B cell (primary cell): ENCODE data around the gene TIGD3. TPM values are rescaled to one million over a fixed set of nuclear protein-coding genes. Genes with fewer than 3 reads are reported as not detected.
A peak's percentile ranks its signal among the peaks of the same experiment; 100 is the strongest.

Source experiments
- ATAC-seq: fragments of 200-7000 bp; cut with Tn5 transposase; one replicate; pipeline ENCODE4 v1.10.0; 2021; ENCODE audit warnings: low read depth, mild to moderate bottlenecking, moderate number of reproducible peaks, moderate library complexity
- CTCF ChIA-PET: fragments of 350-600 bp; sonication (Branson Sonifier 250); formaldehyde crosslinking; loops from one replicate; lab custom pipeline; 2021; ENCODE audit warnings: antibody characterized with exemption, inconsistent platforms; lab: Charles Lee
- POLR2A ChIA-PET: fragments of 350-600 bp; sonication (Branson Sonifier 250); formaldehyde crosslinking; loops from one replicate; lab custom pipeline; 2021; ENCODE audit warnings: antibody characterized with exemption; lab: Charles Lee
- DNase-seq: peaks from one replicate; pipeline ENCODE4 v3.0.0; 2013
- H2AFZ ChIP-seq: 2 replicates; pipeline ENCODE4 v1.6.1; 2012; ENCODE audit warnings: mild to moderate bottlenecking, low read depth, low read length; ENCODE audit not compliant: insufficient read depth, poor library complexity, severe bottlenecking
- H3K27ac ChIP-seq, 2 donors: 1 replicate in 1 of 2; 2 replicates in 1 of 2; pipeline ENCODE4 v1.5.1; 2012 to 2013; ENCODE audit warnings: low read length in 2 of 2, mild to moderate bottlenecking in 2 of 2, moderate library complexity in 1 of 2
- H3K27me3 ChIP-seq, 4 experiments: fragments of 200-600 bp in 1 of 4; sonication (generic) in 1 of 4; replicated peaks in 1 of 4; 1 replicate in 2 of 4; 2 replicates in 2 of 4; pipeline versions ENCODE4 v1.6.1 to v1.7.0; 2013 to 2016; ENCODE audit warnings: low read length in 3 of 4, mild to moderate bottlenecking in 2 of 4, mixed read lengths in 1 of 4, moderate library complexity in 1 of 4; ENCODE audit not compliant: insufficient read depth in 4 of 4, control insufficient read depth in 3 of 4; ENCODE audit errors: control extremely low read depth in 1 of 4
- H3K36me3 ChIP-seq, 2 experiments: replicated peaks in 1 of 2; 1 replicate in 1 of 2; 2 replicates in 1 of 2; pipeline versions ENCODE4 v1.6.1 to v1.7.1; 2013; ENCODE audit warnings: low read length in 1 of 2; ENCODE audit not compliant: insufficient read depth in 2 of 2, control insufficient read depth in 1 of 2; ENCODE audit errors: control extremely low read depth in 1 of 2, extremely low read depth in 1 of 2
- H3K4me1 ChIP-seq, 2 donors: fragments of 200-600 bp in 1 of 2; sonication (generic) in 1 of 2; 1 replicate in 1 of 2; 2 replicates in 1 of 2; pipeline versions ENCODE4 v1.5.1 to v1.6.1; 2013 to 2017; ENCODE audit warnings: low read length in 2 of 2; ENCODE audit not compliant: control insufficient read depth in 2 of 2, insufficient read depth in 2 of 2
- H3K4me2 ChIP-seq: replicated peaks from 2 replicates; pipeline ENCODE3; 2012; ENCODE audit warnings: mild to moderate bottlenecking, low read depth, low read length; ENCODE audit not compliant: poor library complexity, severe bottlenecking
- H3K4me3 ChIP-seq, 5 experiments: fragments of 200-600 bp in 1 of 5; sonication (generic) in 1 of 5; 1 replicate in 3 of 5; 2 replicates in 2 of 5; pipeline versions ENCODE4 v1.5.1 to v1.7.0; 2011 to 2016; ENCODE audit warnings: low read length in 4 of 5, mild to moderate bottlenecking in 4 of 5, low read depth in 2 of 5, control low read depth in 1 of 5, moderate library complexity in 1 of 5; ENCODE audit not compliant: insufficient read depth in 1 of 5; ENCODE audit errors: control extremely low read depth in 1 of 5, extremely low read depth in 1 of 5
- H3K79me2 ChIP-seq: fragments of 200-600 bp; sonication (generic); one replicate; pipeline ENCODE4 v1.6.0; 2016; ENCODE audit warnings: low read length; ENCODE audit not compliant: control insufficient read depth, insufficient read depth
- H3K9ac ChIP-seq: fragments of 200-600 bp; sonication (generic); 2 replicates; pipeline ENCODE4 v1.6.1; 2017; ENCODE audit warnings: mild to moderate bottlenecking, low read length, moderate library complexity
- H3K9me3 ChIP-seq, 3 donors: one replicate each; pipeline versions ENCODE4 v1.6.1 to v1.7.1; 2013; ENCODE audit warnings: low read length in 2 of 3; ENCODE audit not compliant: control insufficient read depth in 2 of 3, insufficient read depth in 1 of 3; ENCODE audit errors: control extremely low read depth in 1 of 3
- H4K20me1 ChIP-seq: 2 replicates; pipeline ENCODE4 v1.6.0; 2012; ENCODE audit warnings: mild to moderate bottlenecking, low read length; ENCODE audit not compliant: insufficient read depth, control insufficient read depth, poor library complexity, severe bottlenecking
- H3K27ac Mint-ChIP-seq: one replicate; pipeline ENCODE4 v1.8.0; 2021; ENCODE audit warnings: mixed read lengths
- H3K27me3 Mint-ChIP-seq: one replicate; pipeline ENCODE4 v1.8.0; 2021; ENCODE audit warnings: mixed read lengths
- H3K4me1 Mint-ChIP-seq: one replicate; pipeline ENCODE4 v1.8.0; 2021; ENCODE audit warnings: mixed read lengths
- H3K4me3 Mint-ChIP-seq: one replicate; pipeline ENCODE4 v1.8.0; 2021; ENCODE audit warnings: mixed read lengths
- H3K9me3 Mint-ChIP-seq: one replicate; pipeline ENCODE4 v1.8.0; 2022; ENCODE audit warnings: mixed read lengths; ENCODE audit not compliant: insufficient read depth
- EZH2 ChIP-seq: IDR thresholded peaks from 2 replicates; pipeline ENCODE4 v1.6.1; 2012; ENCODE audit warnings: borderline replicate concordance, low read depth, mild to moderate bottlenecking, moderate library complexity, low read length; ENCODE audit not compliant: insufficient read depth, poor library complexity, severe bottlenecking
- WGBS: methylation state at CpG from one replicate; pipeline ENCODE4 v1.1.5; 2013; ENCODE audit warnings: missing lambda C conversion rate; ENCODE audit not compliant: insufficient coverage; 5-methylcytosine and 5-hydroxymethylcytosine counted together
- intact Hi-C: fragments of 100-400 bp; cut with micrococcal nuclease; formaldehyde crosslinking; loops from one replicate; pipeline ENCODE4 v1.10.0; 2022
- polyA plus RNA-seq: library from polyadenylated mRNA; depleted of rRNA; stranded (reverse); fragments of >200 nt; gene quantifications from 2 replicates; pipeline ENCODE4 v1.2.3, GENCODE V29; 2012
- total RNA-seq, 2 donors: library from RNA; stranded (reverse); fragments of 120-200 nt in 1 of 2; gene quantifications; 1 replicate in 1 of 2; 2 replicates in 1 of 2; pipeline versions ENCODE4 v1.2.3 to v1.2.4, GENCODE V29; 2013 to 2022
- TF ChIP-seq, protein P1 (sequence below): fragments of 200-600 bp; IDR thresholded peaks from one replicate; pipeline ENCODE4 v1.8.0; 2022; ENCODE audit warnings: antibody characterized with exemption, mild to moderate bottlenecking

Gene TIGD3
- total and polyA plus RNA-seq, 2 donors (not counting 1 experiment from before 2014, with no cell fraction given) = 3.8 to 6.1 TPM

GRCh38 chr11:65353376-65353775, 1.2 kb upstream of the TIGD3 start:
- intact Hi-C loops = no loop called here
- no peak overlapping the region for H3K4me2 ChIP-seq

DNA sequence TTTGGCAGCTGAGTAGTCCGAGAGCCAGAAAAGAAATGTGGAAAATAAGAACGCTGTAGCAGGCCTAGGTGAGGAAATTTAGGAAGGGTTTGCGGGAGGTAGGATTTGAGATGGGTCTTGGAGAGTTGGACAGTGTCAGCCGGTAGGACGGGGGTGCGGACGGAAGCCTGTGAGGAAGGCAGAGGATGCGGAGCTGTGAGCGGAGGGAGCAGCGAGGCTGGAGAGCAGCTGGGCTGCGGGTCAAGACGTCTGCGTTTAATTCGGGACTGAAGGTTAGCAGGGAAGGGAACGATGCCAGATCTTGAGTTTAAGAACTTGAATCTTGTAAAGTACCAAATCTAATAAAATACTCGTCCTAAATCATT, 669 bp upstream of the TIGD3 start:
- Histone ChIP-seq H3K79me2 (no peaks in the 10 kb centered on the region), H3K27ac (peak overlapping the region in 1 of 2 donors; percentile 17), H3K4me1 (peaks cover 11 to 16% of the 10 kb centered on the region in 2 donors), H3K9me3 (no peaks in the 10 kb centered on the region), H2AFZ (peak overlapping the region; percentile 79), H3K4me3 (peak overlapping the region in 4 of 5 experiments; percentile 35 to 79 (median 60)), H3K4me2 (peak overlapping the region; percentile 99), H3K9ac (peak overlapping the region; percentile 76), H4K20me1 (peaks cover 4% of the 10 kb centered on the region), H3K27me3 (no peaks in the 10 kb centered on the region), H3K36me3 (peaks cover 1 to 37% of the 10 kb centered on the region in 2 experiments)
- TF ChIP-seq EZH2 = no peak
- TF ChIP-seq, protein P1, sequence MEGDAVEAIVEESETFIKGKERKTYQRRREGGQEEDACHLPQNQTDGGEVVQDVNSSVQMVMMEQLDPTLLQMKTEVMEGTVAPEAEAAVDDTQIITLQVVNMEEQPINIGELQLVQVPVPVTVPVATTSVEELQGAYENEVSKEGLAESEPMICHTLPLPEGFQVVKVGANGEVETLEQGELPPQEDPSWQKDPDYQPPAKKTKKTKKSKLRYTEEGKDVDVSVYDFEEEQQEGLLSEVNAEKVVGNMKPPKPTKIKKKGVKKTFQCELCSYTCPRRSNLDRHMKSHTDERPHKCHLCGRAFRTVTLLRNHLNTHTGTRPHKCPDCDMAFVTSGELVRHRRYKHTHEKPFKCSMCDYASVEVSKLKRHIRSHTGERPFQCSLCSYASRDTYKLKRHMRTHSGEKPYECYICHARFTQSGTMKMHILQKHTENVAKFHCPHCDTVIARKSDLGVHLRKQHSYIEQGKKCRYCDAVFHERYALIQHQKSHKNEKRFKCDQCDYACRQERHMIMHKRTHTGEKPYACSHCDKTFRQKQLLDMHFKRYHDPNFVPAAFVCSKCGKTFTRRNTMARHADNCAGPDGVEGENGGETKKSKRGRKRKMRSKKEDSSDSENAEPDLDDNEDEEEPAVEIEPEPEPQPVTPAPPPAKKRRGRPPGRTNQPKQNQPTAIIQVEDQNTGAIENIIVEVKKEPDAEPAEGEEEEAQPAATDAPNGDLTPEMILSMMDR = no peak
- 72% methylated on average over 15 of the region's 16 CpGs for WGBS
- no peaks in the 10 kb centered on the region for H3K27me3 Mint-ChIP-seq
- ATAC-seq = no peak
- peak overlapping the region; percentile 81 for H3K4me3 Mint-ChIP-seq
- peaks cover 20% of the 10 kb centered on the region for H3K4me1 Mint-ChIP-seq
- ChIA-PET POLR2A (interaction anchor here (1.0 kb wide), 1 partner anchor 146 kb away, joined by 3 read pairs; no protein-coding TSS in a partner anchor), CTCF (interaction anchor here (0.8 to 8.2 kb wide), 4 partner anchors 23 to 151 kb away, joined by 3 to 65 read pairs (median 4); partner anchors contain the start of gene DPF2)
- intact Hi-C loops = loop anchor here (1.0 to 2.0 kb wide), 5 partner anchors 8 to 65 kb away; partner anchors contain the start of genes CDC42EP2 and SLC25A45
- peak overlapping the region; percentile 73 for H3K27ac Mint-ChIP-seq
- H3K9me3 Mint-ChIP-seq = no peaks in the 10 kb centered on the region
- no peak for DNase-seq

More at GRCh38 chr11:65353376-65353775, 1.2 kb upstream of the TIGD3 start:
- Histone ChIP-seq H3K4me3 (no peak overlapping the region), H3K9ac (no peak overlapping the region), H2AFZ (no peak overlapping the region), H4K20me1 (peaks cover 4% of the 10 kb centered on the region), H3K4me1 (peaks cover 11 to 16% of the 10 kb centered on the region in 2 donors), H3K79me2 (no peaks in the 10 kb centered on the region), H3K27me3 (no peaks in the 10 kb centered on the region), H3K9me3 (no peaks in the 10 kb centered on the region), H3K27ac (peak overlapping the region in 1 of 2 donors; percentile 17), H3K36me3 (peaks cover 5 to 41% of the 10 kb centered on the region in 2 experiments)
- DNase-seq (no peak), ATAC-seq (no peak)
- Mint-ChIP-seq H3K4me3 (peak overlapping the region; percentile 81), H3K27me3 (no peaks in the 10 kb centered on the region), H3K27ac (peak overlapping the region; percentile 73), H3K4me1 (peaks cover 20% of the 10 kb centered on the region), H3K9me3 (no peaks in the 10 kb centered on the region)
- TF ChIP-seq EZH2 = no peak
- TF ChIP-seq, protein P1 = no peak
- POLR2A ChIA-PET = no interaction called here
- WGBS = 100% methylated on average over 7 of the region's 7 CpGs
- CTCF ChIA-PET = interaction anchor here (0.7 to 8.2 kb wide), 7 partner anchors 17 to 152 kb away, joined by 3 to 65 read pairs (median 3); partner anchors contain the start of gene DPF2
